Measurements from ENCODE around the gene PWWP2B. TPM values are rescaled to one million over a fixed set of nuclear protein-coding genes. Genes with fewer than 3 reads are reported as not detected.
A peak's percentile ranks its signal among the peaks of the same experiment; 100 is the strongest.

The PWWP2B gene
- total and polyA plus RNA-seq, 2 experiments from 2014 or later, result 2.3 to 12.8 TPM

DNA sequence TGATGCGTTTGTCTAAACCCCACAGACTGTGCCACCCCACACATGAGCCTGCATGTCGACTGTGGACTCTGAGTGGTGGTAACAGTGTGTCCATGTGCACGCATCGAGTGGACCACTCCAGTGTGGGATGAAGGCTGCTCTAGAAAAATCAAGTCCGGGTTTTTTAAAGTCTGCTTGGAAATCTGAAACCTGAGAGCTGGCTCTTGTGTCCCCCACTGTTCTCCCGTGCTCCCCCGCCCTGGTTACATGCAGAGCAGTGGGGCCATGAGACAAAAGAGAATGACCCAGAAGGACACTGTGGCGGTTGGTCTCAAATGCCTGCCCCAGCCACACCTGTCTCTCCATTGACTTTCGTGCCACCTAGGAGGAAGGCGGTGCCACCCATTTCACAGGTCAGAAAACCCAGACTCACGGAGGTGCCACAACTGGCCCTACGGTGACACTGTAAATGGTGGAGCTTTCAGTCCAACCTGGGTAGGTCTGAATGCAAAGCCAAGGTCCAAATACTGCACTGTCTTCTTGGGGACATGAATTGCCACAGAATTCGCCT is 27.3 kb upstream of the PWWP2B start:
- H3K4me3 ChIP-seq, result no peak overlapping the region
- H3K4me3 Mint-ChIP-seq, result no peak overlapping the region
- H3K36me3 Mint-ChIP-seq (ENCODE audit: low read depth), result no peaks in the 10 kb centered on the region
- H3K4me2 ChIP-seq, result no peak overlapping the region
- peaks cover 28% of the 10 kb centered on the region for H3K4me1 Mint-ChIP-seq
- H2AFZ ChIP-seq, result no peak overlapping the region
- H3K27me3 ChIP-seq (ENCODE audit: insufficient read depth), result no peaks in the 10 kb centered on the region
- no peaks in the 10 kb centered on the region for H3K79me2 ChIP-seq (replicated peaks; ENCODE audit: insufficient read depth)
- no peaks in the 10 kb centered on the region for H3K36me3 ChIP-seq (ENCODE audit: insufficient read depth)
- H3K27me3 Mint-ChIP-seq (ENCODE audit: insufficient read depth, low read depth, poor library complexity), result peaks cover 7% of the 10 kb centered on the region
- DNase-seq (ENCODE audit: low spot score) (no peak), ATAC-seq (peak; percentile 23; the same call in 2 of the 3 replicates)
- no peaks in the 10 kb centered on the region for H3K4me1 ChIP-seq (ENCODE audit: insufficient read depth)
- no peak overlapping the region for H3K27ac Mint-ChIP-seq
- no peak overlapping the region for H3K27ac ChIP-seq (ENCODE audit: low read depth)
- no peaks in the 10 kb centered on the region for H3K9me3 Mint-ChIP-seq
- H3K9me2 ChIP-seq (ENCODE audit: insufficient read depth), result no peaks in the 10 kb centered on the region
- no peaks in the 10 kb centered on the region for H4K20me1 ChIP-seq (replicated peaks; ENCODE audit: insufficient read depth)
- H3F3A ChIP-seq (replicated peaks; ENCODE audit: low read depth), result no peaks in the 10 kb centered on the region
- no peak for TF ChIP-seq ZNF114 (CRISPR knock-in tag; IDR thresholded peaks at IDR 0.05)
- TF ChIP-seq, protein P1, sequence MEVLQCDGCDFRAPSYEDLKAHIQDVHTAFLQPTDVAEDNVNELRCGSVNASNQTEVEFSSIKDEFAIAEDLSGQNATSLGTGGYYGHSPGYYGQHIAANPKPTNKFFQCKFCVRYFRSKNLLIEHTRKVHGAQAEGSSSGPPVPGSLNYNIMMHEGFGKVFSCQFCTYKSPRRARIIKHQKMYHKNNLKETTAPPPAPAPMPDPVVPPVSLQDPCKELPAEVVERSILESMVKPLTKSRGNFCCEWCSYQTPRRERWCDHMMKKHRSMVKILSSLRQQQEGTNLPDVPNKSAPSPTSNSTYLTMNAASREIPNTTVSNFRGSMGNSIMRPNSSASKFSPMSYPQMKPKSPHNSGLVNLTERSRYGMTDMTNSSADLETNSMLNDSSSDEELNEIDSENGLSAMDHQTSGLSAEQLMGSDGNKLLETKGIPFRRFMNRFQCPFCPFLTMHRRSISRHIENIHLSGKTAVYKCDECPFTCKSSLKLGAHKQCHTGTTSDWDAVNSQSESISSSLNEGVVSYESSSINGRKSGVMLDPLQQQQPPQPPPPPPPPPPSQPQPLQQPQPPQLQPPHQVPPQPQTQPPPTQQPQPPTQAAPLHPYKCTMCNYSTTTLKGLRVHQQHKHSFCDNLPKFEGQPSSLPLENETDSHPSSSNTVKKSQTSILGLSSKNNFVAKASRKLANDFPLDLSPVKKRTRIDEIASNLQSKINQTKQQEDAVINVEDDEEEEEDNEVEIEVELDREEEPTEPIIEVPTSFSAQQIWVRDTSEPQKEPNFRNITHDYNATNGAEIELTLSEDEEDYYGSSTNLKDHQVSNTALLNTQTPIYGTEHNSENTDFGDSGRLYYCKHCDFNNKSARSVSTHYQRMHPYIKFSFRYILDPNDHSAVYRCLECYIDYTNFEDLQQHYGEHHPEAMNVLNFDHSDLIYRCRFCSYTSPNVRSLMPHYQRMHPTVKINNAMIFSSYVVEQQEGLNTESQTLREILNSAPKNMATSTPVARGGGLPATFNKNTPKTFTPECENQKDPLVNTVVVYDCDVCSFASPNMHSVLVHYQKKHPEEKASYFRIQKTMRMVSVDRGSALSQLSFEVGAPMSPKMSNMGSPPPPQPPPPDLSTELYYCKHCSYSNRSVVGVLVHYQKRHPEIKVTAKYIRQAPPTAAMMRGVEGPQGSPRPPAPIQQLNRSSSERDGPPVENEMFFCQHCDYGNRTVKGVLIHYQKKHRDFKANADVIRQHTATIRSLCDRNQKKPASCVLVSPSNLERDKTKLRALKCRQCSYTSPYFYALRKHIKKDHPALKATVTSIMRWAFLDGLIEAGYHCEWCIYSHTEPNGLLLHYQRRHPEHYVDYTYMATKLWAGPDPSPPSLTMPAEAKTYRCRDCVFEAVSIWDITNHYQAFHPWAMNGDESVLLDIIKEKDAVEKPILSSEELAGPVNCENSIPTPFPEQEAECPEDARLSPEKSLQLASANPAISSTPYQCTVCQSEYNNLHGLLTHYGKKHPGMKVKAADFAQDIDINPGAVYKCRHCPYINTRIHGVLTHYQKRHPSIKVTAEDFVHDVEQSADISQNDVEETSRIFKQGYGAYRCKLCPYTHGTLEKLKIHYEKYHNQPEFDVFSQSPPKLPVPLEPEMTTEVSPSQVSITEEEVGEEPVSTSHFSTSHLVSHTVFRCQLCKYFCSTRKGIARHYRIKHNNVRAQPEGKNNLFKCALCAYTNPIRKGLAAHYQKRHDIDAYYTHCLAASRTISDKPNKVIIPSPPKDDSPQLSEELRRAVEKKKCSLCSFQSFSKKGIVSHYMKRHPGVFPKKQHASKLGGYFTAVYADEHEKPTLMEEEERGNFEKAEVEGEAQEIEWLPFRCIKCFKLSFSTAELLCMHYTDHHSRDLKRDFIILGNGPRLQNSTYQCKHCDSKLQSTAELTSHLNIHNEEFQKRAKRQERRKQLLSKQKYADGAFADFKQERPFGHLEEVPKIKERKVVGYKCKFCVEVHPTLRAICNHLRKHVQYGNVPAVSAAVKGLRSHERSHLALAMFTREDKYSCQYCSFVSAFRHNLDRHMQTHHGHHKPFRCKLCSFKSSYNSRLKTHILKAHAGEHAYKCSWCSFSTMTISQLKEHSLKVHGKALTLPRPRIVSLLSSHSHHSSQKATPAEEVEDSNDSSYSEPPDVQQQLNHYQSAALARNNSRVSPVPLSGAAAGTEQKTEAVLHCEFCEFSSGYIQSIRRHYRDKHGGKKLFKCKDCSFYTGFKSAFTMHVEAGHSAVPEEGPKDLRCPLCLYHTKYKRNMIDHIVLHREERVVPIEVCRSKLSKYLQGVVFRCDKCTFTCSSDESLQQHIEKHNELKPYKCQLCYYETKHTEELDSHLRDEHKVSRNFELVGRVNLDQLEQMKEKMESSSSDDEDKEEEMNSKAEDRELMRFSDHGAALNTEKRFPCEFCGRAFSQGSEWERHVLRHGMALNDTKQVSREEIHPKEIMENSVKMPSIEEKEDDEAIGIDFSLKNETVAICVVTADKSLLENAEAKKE (CRISPR knock-in tag; IDR thresholded peaks at IDR 0.05), result no peak
- TF ChIP-seq CREB1 (CRISPR knock-in tag; IDR thresholded peaks at IDR 0.05; ENCODE audit: low read depth), result no peak
- no peak for TF ChIP-seq NANOG (IDR thresholded peaks at IDR 0.05; ENCODE audit: borderline replicate concordance)
- TF ChIP-seq, protein P2, sequence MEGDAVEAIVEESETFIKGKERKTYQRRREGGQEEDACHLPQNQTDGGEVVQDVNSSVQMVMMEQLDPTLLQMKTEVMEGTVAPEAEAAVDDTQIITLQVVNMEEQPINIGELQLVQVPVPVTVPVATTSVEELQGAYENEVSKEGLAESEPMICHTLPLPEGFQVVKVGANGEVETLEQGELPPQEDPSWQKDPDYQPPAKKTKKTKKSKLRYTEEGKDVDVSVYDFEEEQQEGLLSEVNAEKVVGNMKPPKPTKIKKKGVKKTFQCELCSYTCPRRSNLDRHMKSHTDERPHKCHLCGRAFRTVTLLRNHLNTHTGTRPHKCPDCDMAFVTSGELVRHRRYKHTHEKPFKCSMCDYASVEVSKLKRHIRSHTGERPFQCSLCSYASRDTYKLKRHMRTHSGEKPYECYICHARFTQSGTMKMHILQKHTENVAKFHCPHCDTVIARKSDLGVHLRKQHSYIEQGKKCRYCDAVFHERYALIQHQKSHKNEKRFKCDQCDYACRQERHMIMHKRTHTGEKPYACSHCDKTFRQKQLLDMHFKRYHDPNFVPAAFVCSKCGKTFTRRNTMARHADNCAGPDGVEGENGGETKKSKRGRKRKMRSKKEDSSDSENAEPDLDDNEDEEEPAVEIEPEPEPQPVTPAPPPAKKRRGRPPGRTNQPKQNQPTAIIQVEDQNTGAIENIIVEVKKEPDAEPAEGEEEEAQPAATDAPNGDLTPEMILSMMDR (conservative IDR thresholded peaks at IDR 0.05; ENCODE audit: low read depth in 2 of 2), result no peak
- TF ChIP-seq, protein P3, sequence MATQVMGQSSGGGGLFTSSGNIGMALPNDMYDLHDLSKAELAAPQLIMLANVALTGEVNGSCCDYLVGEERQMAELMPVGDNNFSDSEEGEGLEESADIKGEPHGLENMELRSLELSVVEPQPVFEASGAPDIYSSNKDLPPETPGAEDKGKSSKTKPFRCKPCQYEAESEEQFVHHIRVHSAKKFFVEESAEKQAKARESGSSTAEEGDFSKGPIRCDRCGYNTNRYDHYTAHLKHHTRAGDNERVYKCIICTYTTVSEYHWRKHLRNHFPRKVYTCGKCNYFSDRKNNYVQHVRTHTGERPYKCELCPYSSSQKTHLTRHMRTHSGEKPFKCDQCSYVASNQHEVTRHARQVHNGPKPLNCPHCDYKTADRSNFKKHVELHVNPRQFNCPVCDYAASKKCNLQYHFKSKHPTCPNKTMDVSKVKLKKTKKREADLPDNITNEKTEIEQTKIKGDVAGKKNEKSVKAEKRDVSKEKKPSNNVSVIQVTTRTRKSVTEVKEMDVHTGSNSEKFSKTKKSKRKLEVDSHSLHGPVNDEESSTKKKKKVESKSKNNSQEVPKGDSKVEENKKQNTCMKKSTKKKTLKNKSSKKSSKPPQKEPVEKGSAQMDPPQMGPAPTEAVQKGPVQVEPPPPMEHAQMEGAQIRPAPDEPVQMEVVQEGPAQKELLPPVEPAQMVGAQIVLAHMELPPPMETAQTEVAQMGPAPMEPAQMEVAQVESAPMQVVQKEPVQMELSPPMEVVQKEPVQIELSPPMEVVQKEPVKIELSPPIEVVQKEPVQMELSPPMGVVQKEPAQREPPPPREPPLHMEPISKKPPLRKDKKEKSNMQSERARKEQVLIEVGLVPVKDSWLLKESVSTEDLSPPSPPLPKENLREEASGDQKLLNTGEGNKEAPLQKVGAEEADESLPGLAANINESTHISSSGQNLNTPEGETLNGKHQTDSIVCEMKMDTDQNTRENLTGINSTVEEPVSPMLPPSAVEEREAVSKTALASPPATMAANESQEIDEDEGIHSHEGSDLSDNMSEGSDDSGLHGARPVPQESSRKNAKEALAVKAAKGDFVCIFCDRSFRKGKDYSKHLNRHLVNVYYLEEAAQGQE (IDR thresholded peaks at IDR 0.05; ENCODE audit: unreplicated experiment), result no peak
- TF ChIP-seq EZH2 (IDR thresholded peaks at IDR 0.05; ENCODE audit: low read depth, unreplicated experiment), result no peak
- no peak for TF ChIP-seq EZH2phosphoT487 (IDR thresholded peaks at IDR 0.05; ENCODE audit: unreplicated experiment)
